ENCODE data around the gene RPS24. TPM values are rescaled to one million over a fixed set of nuclear protein-coding genes. Genes with fewer than 3 reads are reported as not detected.

The RPS24 gene
- 1,000 to 10,000 TPM; 1,428 to 1,609 TPM for total RNA-seq

GRCh38 chr10:78033637-78034470 lies at the start of gene RPS24:
Gene RPS24 (plus strand): TSS chr10:78033863. CDS start chr10:78033902, 39 bp downstream.
- 0 to 1% methylated on average over 17 to 54 of the region's 55 CpGs for WGBS, 2 donors
- DNase-seq (peak; percentile 96 to 98 (median 97)), ATAC-seq (peak; percentile 93)
- intact Hi-C loops (cut with DNase I), result no loop called here
- H3K9me3 ChIP-seq, result no peaks in the 10 kb centered on the region
- H3K4me1 ChIP-seq, result peaks cover 50% of the 10 kb centered on the region
- TF ChIP-seq POLR2A (IDR thresholded peaks at IDR 0.05) (peak; percentile 56 to 94 (median 93)), CTCF (IDR thresholded peaks at IDR 0.05) (no peak)
- H3K27ac ChIP-seq, result peak within 1 kb of the TSS; percentile 54 to 80 (median 58)
- H3K4me3 ChIP-seq, result peak within 1 kb of the TSS; percentile 30 to 87
- no peaks in the 10 kb centered on the region for H3K27me3 ChIP-seq
- H3K36me3 ChIP-seq (replicated peaks in 1 of 2; ENCODE audit: insufficient read depth in 1 of 2, low read depth in 2 of 2), result peaks cover 0 to 6% of the 10 kb centered on the region in 2 donors

- ATAC-seq (no peak), DNase-seq (no peak)
- intact Hi-C loops (cut with DNase I), result loop anchor here (10.0 kb wide), 1 partner anchor 140 kb away; no protein-coding TSS in a partner anchor
- WGBS, 2 donors, result 61 to 82% methylated on average over 4 of the region's 4 CpGs
- peaks cover 10% of the 10 kb centered on the region for H3K4me1 ChIP-seq
- no peak for TF ChIP-seq CTCF (IDR thresholded peaks at IDR 0.05)
- TF ChIP-seq POLR2A (IDR thresholded peaks at IDR 0.05), result no peak
- H3K36me3 ChIP-seq (replicated peaks in 1 of 2; ENCODE audit: insufficient read depth in 1 of 2, low read depth in 2 of 2), result peaks cover 18 to 56% of the 10 kb centered on the region in 2 donors
- no peak overlapping the region for H3K4me3 ChIP-seq
- H3K9me3 ChIP-seq, result no peaks in the 10 kb centered on the region
- H3K27ac ChIP-seq, result no peak overlapping the region
- H3K27me3 ChIP-seq, result no peaks in the 10 kb centered on the region
Observed at GRCh38 chr10:77984986-77985385, 48.7 kb upstream of the RPS24 start.

GRCh38 chr10:77987671-77988255 lies 45.9 kb upstream of the RPS24 start:
- intact Hi-C loops (cut with DNase I), result loop anchor here (10.0 kb wide), 1 partner anchor 143 kb away; no protein-coding TSS in a partner anchor
- TF ChIP-seq POLR2A (IDR thresholded peaks at IDR 0.05), result no peak
- TF ChIP-seq CTCF (IDR thresholded peaks at IDR 0.05), result no peak
- DNase-seq, result no peak
- no peak overlapping the region for H3K4me3 ChIP-seq
- peaks cover 11 to 45% of the 10 kb centered on the region in 2 donors for H3K36me3 ChIP-seq (replicated peaks in 1 of 2; ENCODE audit: insufficient read depth in 1 of 2, low read depth in 2 of 2)
- 89 to 93% methylated on average over 7 of the region's 7 CpGs for WGBS, 2 donors
- no peak overlapping the region for H3K27ac ChIP-seq
- no peaks in the 10 kb centered on the region for H3K27me3 ChIP-seq
- H3K4me1 ChIP-seq, result peaks cover 10% of the 10 kb centered on the region
- ATAC-seq, result no peak
- H3K9me3 ChIP-seq, result no peaks in the 10 kb centered on the region

- peak; percentile 37 to 67 (median 64) for DNase-seq
- no peaks in the 10 kb centered on the region for H3K9me3 ChIP-seq
- no peak overlapping the region for H3K4me3 ChIP-seq
- H3K36me3 ChIP-seq (replicated peaks in 1 of 2; ENCODE audit: insufficient read depth in 1 of 2, low read depth in 2 of 2), result peaks cover 11 to 38% of the 10 kb centered on the region in 2 donors
- 35 to 38% methylated on average over 11 of the region's 11 CpGs for WGBS, 2 donors
- intact Hi-C loops (cut with DNase I), result loop anchor here (10.0 kb wide), 1 partner anchor 144 kb away; no protein-coding TSS in a partner anchor
- peaks cover 10% of the 10 kb centered on the region for H3K4me1 ChIP-seq
- no peak for TF ChIP-seq POLR2A (IDR thresholded peaks at IDR 0.05)
- no peak for TF ChIP-seq CTCF (IDR thresholded peaks at IDR 0.05)
- H3K27me3 ChIP-seq, result no peaks in the 10 kb centered on the region
- ATAC-seq, result peak; percentile 81
- H3K27ac ChIP-seq, result peak overlapping the region; percentile 0 to 50 (median 17)
Observed at GRCh38 chr10:77989081-77989724, 44.5 kb upstream of the RPS24 start.

Measured in body of pancreas (tissue), 4 donors.